HepG2 (cell line): Measurements from ENCODE around the gene ZNF17. TPM values are rescaled to one million over a fixed set of nuclear protein-coding genes. Genes with fewer than 3 reads are reported as not detected.

ENCODE experiments used
- JUND ChIP-seq: sonication (generic); formaldehyde crosslinking; IDR thresholded peaks from 2 replicates; pipeline ENCODE4 v1.8.0; 2022; ENCODE audit warnings: mild to moderate bottlenecking, missing genetic modification reagents
- KDM5B ChIP-seq: sonication (generic); formaldehyde crosslinking; IDR thresholded peaks from 2 replicates; pipeline ENCODE4 v1.4.0; 2020; ENCODE audit warnings: missing genetic modification reagents, mild to moderate bottlenecking, borderline replicate concordance
- NFE2 ChIP-seq: sonication (generic); formaldehyde crosslinking; IDR thresholded peaks from 2 replicates; pipeline ENCODE4 v1.4.0; 2020; ENCODE audit warnings: missing genetic modification reagents
- PAF1 ChIP-seq: IDR thresholded peaks from 2 replicates; pipeline ENCODE4 v1.6.1; 2016; ENCODE audit warnings: missing genetic modification reagents, missing compliant biosample characterization
- SALL1 ChIP-seq: sonication (generic); formaldehyde crosslinking; IDR thresholded peaks from 2 replicates; pipeline ENCODE4 v1.8.0; 2022; ENCODE audit warnings: mild to moderate bottlenecking, missing genetic modification reagents
- ZNF143 ChIP-seq: sonication (generic); formaldehyde crosslinking; IDR thresholded peaks from 2 replicates; pipeline ENCODE4 v1.4.0; 2020; ENCODE audit warnings: missing genetic modification reagents
- ZNF18 ChIP-seq: sonication (generic); formaldehyde crosslinking; IDR thresholded peaks from 2 replicates; pipeline ENCODE4 v1.8.0; 2022; ENCODE audit warnings: mild to moderate bottlenecking, missing genetic modification reagents; ENCODE audit not compliant: insufficient replicate concordance
- ZNF574 ChIP-seq: sonication (generic); formaldehyde crosslinking; IDR thresholded peaks from 2 replicates; pipeline ENCODE4 v1.4.0; 2020; ENCODE audit warnings: missing genetic modification reagents
- ZNF83 ChIP-seq: sonication (generic); formaldehyde crosslinking; IDR thresholded peaks from 2 replicates; pipeline ENCODE4 v1.4.0; 2020; ENCODE audit warnings: missing genetic modification reagents, mild to moderate bottlenecking, borderline replicate concordance
- polyA plus RNA-seq, 8 experiments: library from polyadenylated mRNA; depleted of rRNA in 3 of 8; stranded (reverse) in 7 of 8; unstranded in 1 of 8; fragments of >200 nt; fragmentation: Illumina TruSeq in 4 of 8; extraction: Trizol in 4 of 8; gene quantifications; 2 replicates each; pipeline versions ENCODE4 v1.2.1 to v1.2.3, GENCODE V29; 2011 to 2016; ENCODE audit warnings: low read depth in 4 of 8, missing spikeins in 1 of 8, mixed read lengths in 1 of 8; ENCODE audit not compliant: insufficient read depth in 1 of 8
- total RNA-seq, 5 experiments: library from RNA; depleted of rRNA; stranded (reverse); fragments of >200 nt; fragmentation: Illumina TruSeq; extraction: Trizol; gene quantifications; 2 replicates each; pipeline ENCODE4 v1.2.3, GENCODE V29; 2016; ENCODE audit warnings: low read depth in 1 of 5
- TF ChIP-seq, protein P1 (sequence below): sonication (generic); formaldehyde crosslinking; IDR thresholded peaks from 2 replicates; pipeline ENCODE4 v1.4.0; 2020; ENCODE audit warnings: missing genetic modification reagents
- TF ChIP-seq, protein P2 (sequence below): sonication (generic); formaldehyde crosslinking; IDR thresholded peaks from 2 replicates; pipeline ENCODE4 v1.5.1; 2020; ENCODE audit warnings: missing genetic modification reagents, mild to moderate bottlenecking, borderline replicate concordance
- TF ChIP-seq, protein P3 (sequence below): sonication (generic); formaldehyde crosslinking; IDR thresholded peaks from 2 replicates; pipeline ENCODE4 v1.4.0; 2020; ENCODE audit warnings: mild to moderate bottlenecking, missing genetic modification reagents

The ZNF17 gene
- total and polyA plus RNA-seq, 2 of the 13 experiments (the other 11 are each of a cell fraction or from before 2014, with no cell fraction given), result 3.7 to 10.1 TPM

GRCh38 chr19:57389730-57390598 is 21.0 kb upstream of the ZNF17 start, which contains the start of gene ZNF548 (continued):
- TF ChIP-seq JUND (0 out of 2 replicates have a peak, but pooled peaks have one; percentile 46), KDM5B (CRISPR knock-in tag) (peak; percentile 72; the same call in 1 of the 2 replicates), ZNF18 (CRISPR knock-in tag) (peak; percentile 61), PAF1 (no peak), NFE2 (no peak), ZNF574 (CRISPR knock-in tag) (peak; percentile 85), SALL1 (CRISPR knock-in tag) (peak; percentile 72), ZNF143 (CRISPR knock-in tag) (peak; percentile 97), ZNF83 (CRISPR knock-in tag) (0 out of 2 replicates have a peak, but pooled peaks have one; percentile 72)
- TF ChIP-seq, protein P1, sequence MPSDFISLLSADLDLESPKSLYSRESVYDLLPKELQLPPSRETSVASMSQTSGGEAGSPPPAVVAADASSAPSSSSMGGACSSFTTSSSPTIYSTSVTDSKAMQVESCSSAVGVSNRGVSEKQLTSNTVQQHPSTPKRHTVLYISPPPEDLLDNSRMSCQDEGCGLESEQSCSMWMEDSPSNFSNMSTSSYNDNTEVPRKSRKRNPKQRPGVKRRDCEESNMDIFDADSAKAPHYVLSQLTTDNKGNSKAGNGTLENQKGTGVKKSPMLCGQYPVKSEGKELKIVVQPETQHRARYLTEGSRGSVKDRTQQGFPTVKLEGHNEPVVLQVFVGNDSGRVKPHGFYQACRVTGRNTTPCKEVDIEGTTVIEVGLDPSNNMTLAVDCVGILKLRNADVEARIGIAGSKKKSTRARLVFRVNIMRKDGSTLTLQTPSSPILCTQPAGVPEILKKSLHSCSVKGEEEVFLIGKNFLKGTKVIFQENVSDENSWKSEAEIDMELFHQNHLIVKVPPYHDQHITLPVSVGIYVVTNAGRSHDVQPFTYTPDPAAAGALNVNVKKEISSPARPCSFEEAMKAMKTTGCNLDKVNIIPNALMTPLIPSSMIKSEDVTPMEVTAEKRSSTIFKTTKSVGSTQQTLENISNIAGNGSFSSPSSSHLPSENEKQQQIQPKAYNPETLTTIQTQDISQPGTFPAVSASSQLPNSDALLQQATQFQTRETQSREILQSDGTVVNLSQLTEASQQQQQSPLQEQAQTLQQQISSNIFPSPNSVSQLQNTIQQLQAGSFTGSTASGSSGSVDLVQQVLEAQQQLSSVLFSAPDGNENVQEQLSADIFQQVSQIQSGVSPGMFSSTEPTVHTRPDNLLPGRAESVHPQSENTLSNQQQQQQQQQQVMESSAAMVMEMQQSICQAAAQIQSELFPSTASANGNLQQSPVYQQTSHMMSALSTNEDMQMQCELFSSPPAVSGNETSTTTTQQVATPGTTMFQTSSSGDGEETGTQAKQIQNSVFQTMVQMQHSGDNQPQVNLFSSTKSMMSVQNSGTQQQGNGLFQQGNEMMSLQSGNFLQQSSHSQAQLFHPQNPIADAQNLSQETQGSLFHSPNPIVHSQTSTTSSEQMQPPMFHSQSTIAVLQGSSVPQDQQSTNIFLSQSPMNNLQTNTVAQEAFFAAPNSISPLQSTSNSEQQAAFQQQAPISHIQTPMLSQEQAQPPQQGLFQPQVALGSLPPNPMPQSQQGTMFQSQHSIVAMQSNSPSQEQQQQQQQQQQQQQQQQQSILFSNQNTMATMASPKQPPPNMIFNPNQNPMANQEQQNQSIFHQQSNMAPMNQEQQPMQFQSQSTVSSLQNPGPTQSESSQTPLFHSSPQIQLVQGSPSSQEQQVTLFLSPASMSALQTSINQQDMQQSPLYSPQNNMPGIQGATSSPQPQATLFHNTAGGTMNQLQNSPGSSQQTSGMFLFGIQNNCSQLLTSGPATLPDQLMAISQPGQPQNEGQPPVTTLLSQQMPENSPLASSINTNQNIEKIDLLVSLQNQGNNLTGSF (CRISPR knock-in tag), result no peak
- TF ChIP-seq, protein P2, sequence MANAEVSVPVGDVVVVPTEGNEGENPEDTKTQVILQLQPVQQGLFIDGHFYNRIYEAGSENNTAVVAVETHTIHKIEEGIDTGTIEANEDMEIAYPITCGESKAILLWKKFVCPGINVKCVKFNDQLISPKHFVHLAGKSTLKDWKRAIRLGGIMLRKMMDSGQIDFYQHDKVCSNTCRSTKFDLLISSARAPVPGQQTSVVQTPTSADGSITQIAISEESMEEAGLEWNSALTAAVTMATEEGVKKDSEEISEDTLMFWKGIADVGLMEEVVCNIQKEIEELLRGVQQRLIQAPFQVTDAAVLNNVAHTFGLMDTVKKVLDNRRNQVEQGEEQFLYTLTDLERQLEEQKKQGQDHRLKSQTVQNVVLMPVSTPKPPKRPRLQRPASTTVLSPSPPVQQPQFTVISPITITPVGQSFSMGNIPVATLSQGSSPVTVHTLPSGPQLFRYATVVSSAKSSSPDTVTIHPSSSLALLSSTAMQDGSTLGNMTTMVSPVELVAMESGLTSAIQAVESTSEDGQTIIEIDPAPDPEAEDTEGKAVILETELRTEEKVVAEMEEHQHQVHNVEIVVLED, result peak; percentile 99
- TF ChIP-seq, protein P3, sequence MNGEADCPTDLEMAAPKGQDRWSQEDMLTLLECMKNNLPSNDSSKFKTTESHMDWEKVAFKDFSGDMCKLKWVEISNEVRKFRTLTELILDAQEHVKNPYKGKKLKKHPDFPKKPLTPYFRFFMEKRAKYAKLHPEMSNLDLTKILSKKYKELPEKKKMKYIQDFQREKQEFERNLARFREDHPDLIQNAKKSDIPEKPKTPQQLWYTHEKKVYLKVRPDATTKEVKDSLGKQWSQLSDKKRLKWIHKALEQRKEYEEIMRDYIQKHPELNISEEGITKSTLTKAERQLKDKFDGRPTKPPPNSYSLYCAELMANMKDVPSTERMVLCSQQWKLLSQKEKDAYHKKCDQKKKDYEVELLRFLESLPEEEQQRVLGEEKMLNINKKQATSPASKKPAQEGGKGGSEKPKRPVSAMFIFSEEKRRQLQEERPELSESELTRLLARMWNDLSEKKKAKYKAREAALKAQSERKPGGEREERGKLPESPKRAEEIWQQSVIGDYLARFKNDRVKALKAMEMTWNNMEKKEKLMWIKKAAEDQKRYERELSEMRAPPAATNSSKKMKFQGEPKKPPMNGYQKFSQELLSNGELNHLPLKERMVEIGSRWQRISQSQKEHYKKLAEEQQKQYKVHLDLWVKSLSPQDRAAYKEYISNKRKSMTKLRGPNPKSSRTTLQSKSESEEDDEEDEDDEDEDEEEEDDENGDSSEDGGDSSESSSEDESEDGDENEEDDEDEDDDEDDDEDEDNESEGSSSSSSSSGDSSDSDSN, result peak; percentile 64
